ENCODE data around the gene ZNF775. TPM values are rescaled to one million over a fixed set of nuclear protein-coding genes. Genes with fewer than 3 reads are reported as not detected.

The ZNF775 gene
- total RNA-seq, 1 donor from 2014 or later: 10.1 TPM

DNA sequence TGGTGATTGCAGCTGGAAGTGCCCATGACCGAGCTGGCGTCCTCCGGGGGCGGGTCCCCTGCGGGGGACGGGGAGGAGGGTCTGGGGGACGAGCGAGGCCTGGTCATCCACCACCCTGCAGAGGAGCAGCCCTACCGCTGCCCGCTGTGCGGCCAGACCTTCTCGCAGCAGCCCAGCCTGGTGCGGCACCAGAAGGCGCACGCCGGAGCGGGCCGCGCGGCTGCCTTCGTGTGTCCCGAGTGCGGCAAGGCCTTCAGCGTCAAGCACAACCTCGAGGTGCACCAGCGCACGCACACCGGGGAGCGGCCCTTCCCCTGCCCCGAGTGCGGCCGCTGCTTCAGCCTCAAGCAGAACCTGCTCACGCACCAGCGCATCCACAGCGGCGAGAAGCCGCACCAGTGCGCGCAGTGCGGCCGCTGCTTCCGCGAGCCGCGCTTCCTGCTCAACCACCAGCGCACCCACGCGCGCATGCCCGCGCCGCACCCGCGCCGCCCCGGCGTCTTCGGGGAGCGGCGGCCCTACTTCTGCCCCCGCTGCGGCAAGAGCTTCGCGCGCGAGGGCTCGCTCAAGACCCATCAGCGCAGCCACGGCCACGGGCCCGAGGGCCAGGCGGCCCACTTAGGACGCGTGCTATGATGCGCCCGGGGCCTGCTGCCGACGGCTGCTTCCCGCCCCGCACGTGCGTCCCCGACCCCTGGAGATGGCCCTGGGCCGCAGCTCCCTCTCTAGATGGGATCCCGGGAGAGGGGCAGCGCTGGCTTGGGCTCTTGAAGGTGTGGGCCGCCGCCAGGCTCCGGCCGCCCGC is 28.7 kb downstream of the ZNF775 start:
- no peak overlapping the region for H3K4me3 ChIP-seq (ENCODE audit: low read depth, low read length)
- TF ChIP-seq, protein P1, sequence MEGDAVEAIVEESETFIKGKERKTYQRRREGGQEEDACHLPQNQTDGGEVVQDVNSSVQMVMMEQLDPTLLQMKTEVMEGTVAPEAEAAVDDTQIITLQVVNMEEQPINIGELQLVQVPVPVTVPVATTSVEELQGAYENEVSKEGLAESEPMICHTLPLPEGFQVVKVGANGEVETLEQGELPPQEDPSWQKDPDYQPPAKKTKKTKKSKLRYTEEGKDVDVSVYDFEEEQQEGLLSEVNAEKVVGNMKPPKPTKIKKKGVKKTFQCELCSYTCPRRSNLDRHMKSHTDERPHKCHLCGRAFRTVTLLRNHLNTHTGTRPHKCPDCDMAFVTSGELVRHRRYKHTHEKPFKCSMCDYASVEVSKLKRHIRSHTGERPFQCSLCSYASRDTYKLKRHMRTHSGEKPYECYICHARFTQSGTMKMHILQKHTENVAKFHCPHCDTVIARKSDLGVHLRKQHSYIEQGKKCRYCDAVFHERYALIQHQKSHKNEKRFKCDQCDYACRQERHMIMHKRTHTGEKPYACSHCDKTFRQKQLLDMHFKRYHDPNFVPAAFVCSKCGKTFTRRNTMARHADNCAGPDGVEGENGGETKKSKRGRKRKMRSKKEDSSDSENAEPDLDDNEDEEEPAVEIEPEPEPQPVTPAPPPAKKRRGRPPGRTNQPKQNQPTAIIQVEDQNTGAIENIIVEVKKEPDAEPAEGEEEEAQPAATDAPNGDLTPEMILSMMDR (IDR thresholded peaks at IDR 0.05; ENCODE audit: insufficient read depth, low read length, poor library complexity, severe bottlenecking): no peak
- H3K36me3 ChIP-seq (ENCODE audit: control insufficient read depth, insufficient read depth, low read length): no peaks in the 10 kb centered on the region
- no peaks in the 10 kb centered on the region for H3K27me3 ChIP-seq (ENCODE audit: control insufficient read depth, insufficient read depth, low read length)
- DNase-seq (ENCODE audit: low read depth): no peak

DNA sequence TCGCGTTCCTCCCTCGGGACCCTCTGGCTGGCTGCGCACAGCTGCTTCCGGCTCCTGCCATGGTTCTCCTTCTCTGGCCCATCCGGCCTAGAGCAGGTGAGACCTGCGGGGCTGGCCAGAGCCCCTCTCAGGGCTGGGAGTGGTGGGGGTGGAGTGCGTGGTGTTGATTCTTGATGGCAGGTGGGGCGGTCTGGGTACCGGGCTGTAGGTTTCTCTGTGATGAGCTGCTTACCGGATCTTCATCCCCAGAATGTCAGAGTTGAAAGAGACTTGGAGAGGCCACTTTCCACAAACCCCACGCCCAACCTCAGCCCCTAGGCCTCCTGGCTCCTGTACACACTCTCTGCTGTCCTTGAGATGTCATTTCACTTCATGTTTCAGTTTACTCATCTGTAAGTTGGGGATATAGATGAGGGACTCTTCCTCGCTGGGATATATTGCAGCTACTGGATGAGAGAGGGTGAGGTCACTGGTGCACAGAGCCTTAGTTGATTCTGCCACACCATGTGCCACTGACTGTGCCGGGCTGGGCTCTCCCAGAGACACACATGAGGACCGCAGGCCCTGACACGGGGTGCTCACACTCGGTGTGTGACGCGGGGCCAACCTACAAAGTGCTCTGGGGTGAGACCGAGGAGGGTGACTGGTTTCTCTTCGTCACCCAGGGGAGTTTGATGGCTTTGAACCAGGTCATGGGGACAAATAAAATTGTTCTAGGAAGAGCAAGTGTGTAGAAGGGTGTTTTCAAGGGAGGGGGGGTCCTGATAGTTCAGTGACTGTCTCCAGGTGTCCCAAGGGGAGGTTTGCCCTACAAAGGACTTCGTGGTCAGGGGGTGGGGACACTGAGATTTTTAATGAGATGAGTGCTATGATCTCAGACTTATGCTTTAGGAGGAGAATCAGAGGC is 29.5 kb downstream of the ZNF775 start:
- Histone ChIP-seq H3K4me3 (ENCODE audit: low read depth, low read length) (no peak overlapping the region), H3K27me3 (ENCODE audit: control insufficient read depth, insufficient read depth, low read length) (no peaks in the 10 kb centered on the region), H3K36me3 (ENCODE audit: control insufficient read depth, insufficient read depth, low read length) (no peaks in the 10 kb centered on the region)
- TF ChIP-seq, protein P1 (IDR thresholded peaks at IDR 0.05; ENCODE audit: insufficient read depth, low read length, poor library complexity, severe bottlenecking): no peak
- no peak for DNase-seq (ENCODE audit: low read depth)

DNA sequence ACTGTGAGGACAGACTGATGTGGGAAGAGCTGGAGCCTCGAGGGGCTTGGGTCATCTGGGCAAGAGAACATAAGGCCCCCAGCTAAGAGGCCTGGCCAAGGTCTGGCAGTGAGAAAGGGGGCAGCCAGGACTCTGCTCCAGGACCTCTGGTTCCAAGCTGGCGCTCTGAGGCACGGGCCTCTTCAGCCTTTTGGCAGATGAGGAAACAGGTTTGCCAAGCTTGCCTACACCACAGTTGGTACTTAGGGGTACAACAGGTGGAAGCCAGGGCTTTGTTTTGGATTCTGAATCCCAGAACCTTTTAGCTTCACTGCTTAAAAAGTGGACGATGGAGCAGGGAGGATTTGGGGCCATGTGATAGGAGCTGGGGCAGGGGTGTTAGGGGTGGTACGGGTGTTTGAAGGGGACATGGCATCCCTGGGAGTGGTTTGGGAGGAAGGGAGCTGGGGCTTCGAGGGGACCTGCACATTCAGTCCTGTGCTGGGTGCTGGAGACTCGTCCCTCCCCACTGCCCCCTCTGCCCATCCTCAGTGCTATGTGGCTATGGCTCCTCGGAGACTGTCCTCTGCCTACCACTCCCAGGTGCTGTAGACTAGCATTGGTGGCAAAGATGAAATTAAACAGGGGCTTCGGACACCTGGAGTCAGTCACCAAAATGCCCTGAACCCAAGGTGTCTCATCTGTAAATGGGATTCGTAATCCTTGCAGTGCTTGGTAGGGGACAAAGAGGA is 30.3 kb downstream of the ZNF775 start:
- no peak overlapping the region for H3K4me3 ChIP-seq (ENCODE audit: low read depth, low read length)
- TF ChIP-seq, protein P1 (IDR thresholded peaks at IDR 0.05; ENCODE audit: insufficient read depth, low read length, poor library complexity, severe bottlenecking): no peak

DNA sequence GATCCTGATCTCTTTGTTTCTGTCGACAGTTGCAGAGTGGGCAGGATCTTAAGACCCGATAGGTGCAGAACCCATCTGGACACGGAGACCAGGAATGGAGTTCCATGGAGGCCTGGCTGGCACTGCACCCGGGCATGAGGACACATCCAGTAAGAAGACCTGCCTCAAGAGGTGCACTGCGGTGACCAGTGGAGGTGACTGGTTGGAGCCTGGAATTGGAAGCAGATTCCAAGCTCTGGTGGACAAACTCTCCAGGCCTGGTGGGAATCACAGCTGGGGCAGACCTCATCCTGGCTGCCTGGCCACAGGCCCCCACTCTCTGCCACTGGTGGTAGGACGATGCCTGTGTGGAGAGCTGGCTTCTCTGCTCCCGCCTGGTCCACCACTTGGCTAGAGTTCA is 31.0 kb downstream of the ZNF775 start:
- Histone ChIP-seq H3K36me3 (ENCODE audit: control insufficient read depth, insufficient read depth, low read length) (no peaks in the 10 kb centered on the region), H3K27me3 (ENCODE audit: control insufficient read depth, insufficient read depth, low read length) (no peaks in the 10 kb centered on the region), H3K4me3 (ENCODE audit: low read depth, low read length) (no peak overlapping the region)
- TF ChIP-seq, protein P1 (IDR thresholded peaks at IDR 0.05; ENCODE audit: insufficient read depth, low read length, poor library complexity, severe bottlenecking): no peak
- DNase-seq (ENCODE audit: low read depth): no peak

More for the DNA sequence above, 30.3 kb downstream of the ZNF775 start:
- H3K36me3 ChIP-seq (ENCODE audit: control insufficient read depth, insufficient read depth, low read length): no peaks in the 10 kb centered on the region
- DNase-seq (ENCODE audit: low read depth): no peak
- H3K27me3 ChIP-seq (ENCODE audit: control insufficient read depth, insufficient read depth, low read length): no peaks in the 10 kb centered on the region

DNA sequence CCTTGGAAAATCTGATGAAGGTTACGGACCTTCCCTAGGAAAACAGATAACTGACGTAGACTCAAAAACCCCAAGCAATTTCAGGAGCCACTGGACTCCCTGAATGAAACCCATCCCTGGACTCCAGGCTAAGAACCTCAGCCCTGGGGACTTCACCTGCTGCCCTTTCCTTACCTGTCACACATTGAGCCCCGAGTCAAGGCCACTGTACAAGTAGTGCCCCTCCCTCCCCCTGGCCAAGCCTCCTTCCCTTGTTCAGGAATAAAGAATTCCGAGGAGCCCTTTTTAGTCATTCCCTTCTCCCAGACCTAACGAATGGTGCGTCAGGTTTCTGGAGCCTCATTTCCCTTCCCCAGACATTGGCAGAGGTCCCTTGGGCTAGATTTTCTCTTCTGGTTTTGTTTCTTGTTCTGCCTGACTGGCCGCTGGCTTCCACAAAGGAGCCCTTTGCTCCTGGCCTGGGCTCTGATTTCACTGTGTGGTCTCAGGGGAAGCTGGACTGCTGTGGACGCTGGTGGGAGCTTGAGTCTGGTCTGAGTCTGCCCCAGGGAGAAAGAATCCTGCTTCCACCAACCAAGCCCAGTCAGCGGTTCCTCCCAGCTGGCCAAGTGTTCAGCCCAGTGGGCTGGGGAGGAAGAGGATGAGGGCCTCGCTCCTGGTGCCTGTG is 31.7 kb downstream of the ZNF775 start:
- TF ChIP-seq, protein P1 (IDR thresholded peaks at IDR 0.05; ENCODE audit: insufficient read depth, low read length, poor library complexity, severe bottlenecking): no peak
- H3K36me3 ChIP-seq (ENCODE audit: control insufficient read depth, insufficient read depth, low read length): no peaks in the 10 kb centered on the region
- no peak overlapping the region for H3K4me3 ChIP-seq (ENCODE audit: low read depth, low read length)
- H3K27me3 ChIP-seq (ENCODE audit: control insufficient read depth, insufficient read depth, low read length): no peaks in the 10 kb centered on the region
- no peak for DNase-seq (ENCODE audit: low read depth)
